ENCODE results near the gene TMEM107.
"Not testable (repeated sequence)": the region's sequence is repeated elsewhere in the genome, so short reads cannot be mapped to it uniquely, and the experiment has no call there.

The TMEM107 gene

DNA sequence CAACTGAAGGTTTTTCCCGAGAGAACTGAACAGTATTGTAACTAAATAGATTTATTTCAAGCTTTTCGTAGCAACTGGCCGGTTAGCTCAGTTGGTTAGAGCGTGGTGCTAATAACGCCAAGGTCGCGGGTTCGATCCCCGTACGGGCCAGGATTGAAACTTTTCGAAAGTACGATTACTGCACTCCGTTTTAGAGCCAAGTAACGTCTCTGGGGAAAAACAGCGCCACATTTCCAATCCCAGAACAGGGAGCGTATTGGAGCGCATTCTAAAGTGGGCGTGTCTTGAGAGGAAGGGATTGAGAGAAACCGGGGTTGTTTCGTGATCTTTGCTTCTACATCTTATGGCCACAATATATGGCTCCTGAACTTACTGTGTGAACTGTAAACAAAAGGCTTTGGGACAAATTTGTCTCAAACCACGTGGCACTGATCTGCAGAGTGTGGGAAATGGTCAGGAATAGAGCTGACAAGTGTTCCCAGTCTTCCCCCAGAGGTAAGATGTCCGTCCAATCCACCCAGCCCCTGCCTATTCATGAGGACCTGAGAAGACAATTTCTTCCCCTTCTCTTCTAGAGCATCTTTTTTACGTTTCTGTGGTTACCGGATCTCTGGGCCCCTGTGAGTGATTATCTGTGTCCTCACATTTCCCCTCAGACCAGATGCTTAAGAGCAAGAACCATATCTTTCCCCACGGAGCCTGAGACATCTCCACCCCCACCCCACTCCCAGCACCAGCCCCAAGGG, 11.5 kb upstream of the TMEM107 start:
- Histone ChIP-seq H3K9ac (ENCODE audit: low read length) (peak overlapping the region; percentile 23), H3K36me3 (ENCODE audit: insufficient read depth, low read length) (no peaks in the 10 kb centered on the region), H3K27ac (ENCODE audit: low read depth, low read length) (peak overlapping the region; percentile 89), H3K4me1 (ENCODE audit: insufficient read depth, low read length) (peaks cover 40% of the 10 kb centered on the region), H3K4me3 (ENCODE audit: low read depth in 1 of 2, low read length in 2 of 2) (peak overlapping the region; percentile 30 to 94), H3K9me3 (ENCODE audit: low read length) (no peaks in the 10 kb centered on the region), H3K27me3 (ENCODE audit: control insufficient read depth in 1 of 2, insufficient read depth in 2 of 2, low read length in 2 of 2) (no peaks in the 10 kb centered on the region)

- H3K27ac ChIP-seq (ENCODE audit: low read depth, low read length), result peak overlapping the region; percentile 89
- peaks cover 33% of the 10 kb centered on the region for H3K4me1 ChIP-seq (ENCODE audit: insufficient read depth, low read length)
- H3K9ac ChIP-seq (ENCODE audit: low read length), result peak overlapping the region; percentile 63
- no peaks in the 10 kb centered on the region for H3K27me3 ChIP-seq (ENCODE audit: control insufficient read depth in 1 of 2, insufficient read depth in 2 of 2, low read length in 2 of 2)
- H3K4me3 ChIP-seq (ENCODE audit: low read depth in 1 of 2, low read length in 2 of 2), result peak overlapping the region; percentile 90 to 94
- H3K36me3 ChIP-seq (ENCODE audit: insufficient read depth, low read length), result no peaks in the 10 kb centered on the region
- H3K9me3 ChIP-seq (ENCODE audit: low read length), result no peaks in the 10 kb centered on the region
Observed at GRCh38 chr17:8186787-8187516, 10.8 kb upstream of the TMEM107 start.

- Histone ChIP-seq H3K4me1 (ENCODE audit: insufficient read depth, low read length) (peaks cover 28% of the 10 kb centered on the region), H3K27me3 (ENCODE audit: control insufficient read depth in 1 of 2, insufficient read depth in 2 of 2, low read length in 2 of 2) (no peaks in the 10 kb centered on the region), H3K36me3 (ENCODE audit: insufficient read depth, low read length) (no peaks in the 10 kb centered on the region), H3K4me3 (ENCODE audit: low read depth in 1 of 2, low read length in 2 of 2) (peak overlapping the region; percentile 90 to 94), H3K27ac (ENCODE audit: low read depth, low read length) (peak overlapping the region; percentile 89), H3K9ac (ENCODE audit: low read length) (peak overlapping the region; percentile 63), H3K9me3 (ENCODE audit: low read length) (no peaks in the 10 kb centered on the region)
Observed at GRCh38 chr17:8186446-8186786, 10.2 kb upstream of the TMEM107 start.

GRCh38 chr17:8185582-8186445, 9.6 kb upstream of the TMEM107 start:
- no peaks in the 10 kb centered on the region for H3K36me3 ChIP-seq (ENCODE audit: insufficient read depth, low read length)

GRCh38 chr17:8176998-8177731, 985 bp upstream of the TMEM107 start:
- peak overlapping the region; percentile 58 to 83 for H3K4me3 ChIP-seq (ENCODE audit: low read depth in 1 of 2, low read length in 2 of 2)
- H3K9me3 ChIP-seq (ENCODE audit: low read length), result no peaks in the 10 kb centered on the region
- peaks cover 32% of the 10 kb centered on the region for H3K4me1 ChIP-seq (ENCODE audit: insufficient read depth, low read length)
- H3K36me3 ChIP-seq (ENCODE audit: insufficient read depth, low read length), result no peaks in the 10 kb centered on the region
- H3K9ac ChIP-seq (ENCODE audit: low read length), result peak overlapping the region; percentile 72
- no peaks in the 10 kb centered on the region for H3K27me3 ChIP-seq (ENCODE audit: control insufficient read depth in 1 of 2, insufficient read depth in 2 of 2, low read length in 2 of 2)
- H3K27ac ChIP-seq (ENCODE audit: low read depth, low read length), result peak overlapping the region; percentile 89

More at GRCh38 chr17:8185582-8186445, 9.6 kb upstream of the TMEM107 start:
- H3K4me3 ChIP-seq (ENCODE audit: low read depth in 1 of 2, low read length in 2 of 2), result peak overlapping the region; percentile 90 to 94
- H3K27me3 ChIP-seq (ENCODE audit: control insufficient read depth in 1 of 2, insufficient read depth in 2 of 2, low read length in 2 of 2), result no peaks in the 10 kb centered on the region
- H3K9me3 ChIP-seq (ENCODE audit: low read length), result no peaks in the 10 kb centered on the region
- H3K4me1 ChIP-seq (ENCODE audit: insufficient read depth, low read length), result peaks cover 26% of the 10 kb centered on the region
- peak overlapping the region; percentile 63 for H3K9ac ChIP-seq (ENCODE audit: low read length)
- H3K27ac ChIP-seq (ENCODE audit: low read depth, low read length), result peak overlapping the region; percentile 89

DNA sequence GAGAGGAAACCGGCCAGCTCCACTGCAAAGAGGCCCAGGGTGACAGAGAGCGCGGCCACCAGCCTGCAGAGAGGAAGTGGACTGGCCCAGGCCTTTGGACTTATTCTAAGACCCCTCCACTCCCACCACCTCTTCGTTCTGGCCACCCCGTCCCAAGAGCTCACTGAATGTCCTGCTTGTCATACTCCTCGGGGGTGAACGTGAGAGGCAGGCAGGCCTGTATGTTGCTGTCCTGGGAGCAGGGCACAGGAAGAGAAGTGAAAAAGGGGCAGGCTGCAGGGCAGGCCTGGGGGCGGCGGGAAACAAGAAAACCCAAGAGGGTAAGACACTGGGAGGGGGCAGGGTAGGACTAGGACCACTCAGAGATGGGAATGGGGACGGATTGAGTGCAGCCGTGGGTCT, 384 bp downstream of the TMEM107 start:
- no peaks in the 10 kb centered on the region for H3K27me3 ChIP-seq (ENCODE audit: control insufficient read depth in 1 of 2, insufficient read depth in 2 of 2, low read length in 2 of 2)
- no peaks in the 10 kb centered on the region for H3K36me3 ChIP-seq (ENCODE audit: insufficient read depth, low read length)
- H3K27ac ChIP-seq (ENCODE audit: low read depth, low read length), result peak overlapping the region; percentile 89
- peak overlapping the region; percentile 58 to 83 for H3K4me3 ChIP-seq (ENCODE audit: low read depth in 1 of 2, low read length in 2 of 2)
- peaks cover 32% of the 10 kb centered on the region for H3K4me1 ChIP-seq (ENCODE audit: insufficient read depth, low read length)
- peak overlapping the region; percentile 72 for H3K9ac ChIP-seq (ENCODE audit: low read length)
- no peaks in the 10 kb centered on the region for H3K9me3 ChIP-seq (ENCODE audit: low read length)

- Histone ChIP-seq H3K27me3 (ENCODE audit: control insufficient read depth in 1 of 2, insufficient read depth in 2 of 2, low read length in 2 of 2) (no peaks in the 10 kb centered on the region), H3K9me3 (ENCODE audit: low read length) (no peaks in the 10 kb centered on the region), H3K4me3 (ENCODE audit: low read depth in 1 of 2, low read length in 2 of 2) (peak overlapping the region in 1 of 2 donors; percentile 53), H3K36me3 (ENCODE audit: insufficient read depth, low read length) (no peaks in the 10 kb centered on the region), H3K9ac (ENCODE audit: low read length) (no peak overlapping the region), H3K27ac (ENCODE audit: low read depth, low read length) (peak overlapping the region; percentile 86), H3K4me1 (ENCODE audit: insufficient read depth, low read length) (peaks cover 32% of the 10 kb centered on the region)
Observed at GRCh38 chr17:8173871-8174322, 2.3 kb downstream of the TMEM107 start.

DNA sequence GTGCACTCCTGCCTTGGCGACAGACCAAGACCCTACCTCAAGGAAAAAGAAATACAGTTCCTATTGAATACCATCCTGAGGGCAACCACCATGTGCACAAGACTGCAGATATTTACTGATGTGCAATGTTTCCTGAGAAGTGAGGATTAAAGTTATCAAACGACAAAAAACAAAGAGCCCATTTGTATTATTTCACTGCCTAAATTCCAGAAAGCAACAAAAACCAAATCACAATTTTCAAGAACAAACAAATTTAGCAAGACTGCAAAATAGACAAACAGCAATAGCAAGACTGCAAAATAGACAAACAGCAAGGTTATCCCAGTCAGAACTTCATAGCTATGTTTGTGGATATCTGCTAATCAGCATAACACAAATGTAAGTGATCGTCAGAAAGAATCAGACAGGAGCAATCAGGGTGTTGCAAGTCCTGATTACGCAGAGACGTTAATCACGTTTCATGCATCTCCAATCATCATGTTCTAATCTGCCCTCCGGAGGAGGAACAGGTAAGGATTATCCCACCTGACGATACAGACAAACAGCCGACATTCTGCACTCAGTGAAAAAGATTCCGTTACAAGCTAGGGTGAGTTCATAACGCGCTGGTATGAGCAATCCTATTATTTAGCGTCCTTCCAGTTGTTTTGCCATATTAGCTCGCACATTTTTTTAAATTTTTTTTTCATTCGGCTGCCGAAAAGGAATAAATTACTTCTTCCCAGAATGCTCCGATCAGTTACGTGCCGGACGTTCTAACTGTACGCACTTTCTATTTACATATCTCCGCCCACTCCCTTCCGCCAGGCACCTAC, 2.9 kb downstream of the TMEM107 start:
- H3K4me1 ChIP-seq (ENCODE audit: insufficient read depth, low read length), result peaks cover 32% of the 10 kb centered on the region
- peak overlapping the region; percentile 86 for H3K27ac ChIP-seq (ENCODE audit: low read depth, low read length)
- H3K9me3 ChIP-seq (ENCODE audit: low read length), result no peaks in the 10 kb centered on the region
- H3K4me3 ChIP-seq (ENCODE audit: low read depth in 1 of 2, low read length in 2 of 2), result peak overlapping the region; percentile 10 to 53
- H3K36me3 ChIP-seq (ENCODE audit: insufficient read depth, low read length), result no peaks in the 10 kb centered on the region
- no peaks in the 10 kb centered on the region for H3K27me3 ChIP-seq (ENCODE audit: control insufficient read depth in 1 of 2, insufficient read depth in 2 of 2, low read length in 2 of 2)
- peak overlapping the region; percentile 41 for H3K9ac ChIP-seq (ENCODE audit: low read length)

GRCh38 chr17:8170186-8170585, 6.0 kb downstream of the TMEM107 start:
- H3K27ac ChIP-seq (ENCODE audit: low read depth, low read length); H3K9me3 ChIP-seq (ENCODE audit: low read length); H3K36me3 ChIP-seq (ENCODE audit: insufficient read depth, low read length); H3K27me3 ChIP-seq (ENCODE audit: control insufficient read depth in 1 of 2, insufficient read depth in 2 of 2, low read length in 2 of 2); H3K4me3 ChIP-seq (ENCODE audit: low read depth in 1 of 2, low read length in 2 of 2); H3K9ac ChIP-seq (ENCODE audit: low read length): not testable (repeated sequence)
- H3K4me1 ChIP-seq (ENCODE audit: insufficient read depth, low read length), result peaks cover 17% of the 10 kb centered on the region

- H3K4me3 ChIP-seq (ENCODE audit: low read depth in 1 of 2, low read length in 2 of 2), result no peak overlapping the region
- peaks cover 19% of the 10 kb centered on the region for H3K4me1 ChIP-seq (ENCODE audit: insufficient read depth, low read length)
- H3K27ac ChIP-seq (ENCODE audit: low read depth, low read length), result no peak overlapping the region
- H3K27me3 ChIP-seq (ENCODE audit: control insufficient read depth in 1 of 2, insufficient read depth in 2 of 2, low read length in 2 of 2), result no peaks in the 10 kb centered on the region
- no peak overlapping the region for H3K9ac ChIP-seq (ENCODE audit: low read length)
- no peaks in the 10 kb centered on the region for H3K9me3 ChIP-seq (ENCODE audit: low read length)
- no peaks in the 10 kb centered on the region for H3K36me3 ChIP-seq (ENCODE audit: insufficient read depth, low read length)
Observed at GRCh38 chr17:8167526-8167925, 8.7 kb downstream of the TMEM107 start.
